SHP77 (cell line): Measurements from ENCODE around the gene SMG9.
"Not testable (repeated sequence)": the region's sequence is repeated elsewhere in the genome, so short reads cannot be mapped to it uniquely, and the experiment has no call there.

ENCODE experiments used
- DNase-seq, 2 experiments: peaks; one replicate each; lab custom pipeline; 2025; lab: John Stamatoyannopoulos, UW

The SMG9 gene

DNA sequence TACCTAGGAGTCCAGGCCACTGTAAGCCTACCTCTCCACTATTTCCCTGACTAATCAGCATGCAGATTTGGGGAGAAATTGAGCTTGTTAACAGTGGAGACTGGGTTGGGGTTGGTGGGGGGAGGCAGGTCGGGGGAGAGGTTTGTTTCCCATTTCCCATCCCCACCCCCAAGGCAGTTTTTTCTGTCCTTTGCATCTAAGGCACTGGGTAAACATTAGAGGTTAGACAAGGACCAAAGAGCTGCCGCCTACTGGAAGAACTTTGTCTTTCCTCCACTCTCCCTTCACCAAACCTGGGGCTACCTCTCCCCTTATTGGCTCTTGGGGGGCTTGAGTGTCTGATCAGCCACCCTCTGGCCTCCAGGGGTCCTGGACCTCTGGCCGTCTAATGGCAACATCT, 25.1 kb upstream of the SMG9 start:
- no peak for DNase-seq

DNA sequence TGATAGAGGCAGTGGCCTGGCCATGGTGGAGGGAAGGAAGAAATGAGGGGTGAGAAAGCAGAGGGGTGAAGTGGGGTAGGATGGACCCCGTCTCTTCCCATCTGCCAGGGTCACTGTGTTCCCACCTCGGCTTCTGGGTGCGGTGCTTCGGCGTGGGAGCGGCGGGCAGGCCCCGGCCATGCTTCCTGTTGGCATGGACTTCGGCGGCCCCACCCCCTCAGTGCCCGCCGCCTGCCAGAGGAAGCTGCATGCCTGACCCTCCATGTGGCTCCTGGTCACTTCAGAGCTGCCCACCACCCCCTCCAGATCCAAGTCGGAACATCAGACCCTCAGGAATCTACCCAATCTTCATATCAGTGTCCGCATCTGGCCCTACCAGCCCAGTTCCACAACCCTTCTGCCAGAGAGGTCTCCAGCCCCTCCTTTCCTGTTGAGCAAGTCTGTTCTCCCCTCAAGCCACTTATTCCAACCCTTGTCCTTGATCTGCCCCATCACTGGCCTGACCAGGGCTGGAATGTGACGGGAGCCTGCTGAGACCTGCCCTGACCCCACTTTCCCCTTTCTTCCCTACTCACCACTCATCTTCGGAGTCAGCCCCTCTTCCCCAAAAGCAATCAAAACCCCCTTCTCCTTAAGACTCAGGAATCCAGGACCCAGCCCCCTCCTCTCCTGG, 24.5 kb upstream of the SMG9 start:
- no peak for DNase-seq

- DNase-seq: peak; percentile 74 to 78
These were observed 23.9 kb upstream of the SMG9 start for GRCh38 chr19:43778651-43779050.

GRCh38 chr19:43777163-43777695, 22.5 kb upstream of the SMG9 start:
- no peak for DNase-seq

DNA sequence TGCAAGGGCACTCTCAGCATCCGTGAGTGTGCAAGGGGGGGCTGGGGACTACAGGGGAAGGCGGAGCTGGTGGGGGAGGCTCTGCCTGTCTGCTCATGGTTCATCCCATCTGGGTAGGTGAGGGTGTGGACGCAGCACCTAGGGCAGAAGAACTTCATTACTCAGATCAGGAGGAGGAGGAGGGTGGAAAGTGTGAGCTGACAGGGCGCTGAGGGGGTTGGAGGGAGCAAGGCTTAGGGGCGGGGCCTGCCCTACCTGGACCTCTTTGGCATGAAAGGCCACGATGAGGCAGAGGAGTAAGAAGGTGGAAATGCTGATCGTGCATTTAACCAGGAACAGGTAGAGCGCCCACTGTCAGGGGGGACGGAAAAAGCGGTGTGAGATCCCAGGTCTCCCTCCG, 21.5 kb upstream of the SMG9 start:
- DNase-seq: no peak

GRCh38 chr19:43775299-43775890, 20.6 kb upstream of the SMG9 start:
- DNase-seq: no peak

DNA sequence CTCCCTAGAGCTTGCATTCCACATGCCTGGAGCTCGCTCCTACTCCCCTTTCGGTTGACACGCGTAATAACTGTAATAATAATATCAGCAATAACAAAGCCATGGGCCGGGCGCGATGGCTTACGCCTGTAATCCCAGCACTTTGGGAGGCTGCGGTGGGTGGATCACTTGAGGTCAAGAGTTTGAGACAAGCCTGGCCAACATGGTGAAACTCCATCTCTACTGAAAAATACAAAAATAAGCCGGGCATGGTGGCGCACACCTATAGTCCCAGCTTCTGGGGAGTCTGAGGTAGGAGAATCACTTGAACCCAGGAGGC, 20.1 kb upstream of the SMG9 start:
- not testable (repeated sequence) for DNase-seq

DNA sequence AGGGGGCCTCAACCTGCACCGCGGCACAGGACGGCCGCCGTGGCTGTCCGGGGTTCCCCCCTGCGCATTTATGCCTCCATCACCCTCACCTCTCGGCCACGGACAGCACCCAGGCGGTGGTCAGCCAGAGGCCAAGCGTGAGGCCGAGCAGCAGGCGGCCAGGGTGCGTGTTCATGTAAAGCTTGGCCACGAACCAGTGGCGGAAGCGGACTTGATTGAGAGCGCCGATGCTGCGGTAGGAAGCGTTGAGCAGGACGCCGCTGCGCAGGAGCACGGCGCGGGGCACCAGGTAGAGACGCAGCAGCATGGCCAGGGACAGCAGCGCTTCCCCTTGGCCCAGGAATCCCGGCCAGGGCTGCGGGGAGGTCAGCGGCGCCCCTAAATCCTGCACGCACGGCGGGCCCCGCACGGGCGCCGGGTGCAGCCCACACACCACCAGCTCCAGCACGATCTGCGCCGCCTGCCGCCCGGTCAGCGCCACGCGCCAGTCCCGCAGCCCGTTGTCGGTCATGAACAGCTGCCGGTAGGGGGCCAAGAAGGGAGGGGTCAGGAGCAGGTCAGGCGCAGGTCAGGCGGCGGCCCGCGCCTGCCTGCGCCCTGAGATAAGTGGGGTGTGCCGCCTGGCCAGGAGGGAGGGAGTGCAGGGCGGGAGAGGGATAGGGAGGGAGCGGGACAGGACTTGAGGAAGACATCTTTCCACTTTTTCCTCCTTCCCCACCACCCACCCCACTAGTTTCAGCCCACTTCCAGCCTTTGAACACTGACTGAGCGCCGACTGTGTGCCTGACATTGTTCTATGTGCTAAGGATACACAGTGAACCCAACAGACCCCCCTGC, 19.6 kb upstream of the SMG9 start:
- DNase-seq: no peak

- no peak for DNase-seq
These were observed 19.0 kb upstream of the SMG9 start for GRCh38 chr19:43773725-43774102.

DNA sequence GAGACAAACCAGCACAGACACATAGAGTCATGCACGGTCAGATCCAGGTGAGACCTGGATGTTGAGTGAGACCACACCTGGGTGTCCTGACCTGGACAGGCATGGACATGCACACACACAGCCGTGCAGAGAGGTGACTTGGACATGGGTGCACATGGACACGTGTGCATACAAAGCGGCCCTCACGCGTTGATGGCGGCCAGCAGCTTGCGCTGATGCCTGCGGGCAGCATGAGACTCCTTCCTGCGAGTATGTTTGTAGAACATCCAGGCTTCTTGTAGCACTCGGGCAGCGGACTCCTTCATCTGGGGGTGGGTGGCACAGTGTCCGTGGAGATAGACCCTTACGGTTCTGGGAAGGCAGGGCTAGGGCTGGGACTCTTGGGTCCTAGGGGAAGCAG, 14.5 kb upstream of the SMG9 start:
- DNase-seq: no peak

DNA sequence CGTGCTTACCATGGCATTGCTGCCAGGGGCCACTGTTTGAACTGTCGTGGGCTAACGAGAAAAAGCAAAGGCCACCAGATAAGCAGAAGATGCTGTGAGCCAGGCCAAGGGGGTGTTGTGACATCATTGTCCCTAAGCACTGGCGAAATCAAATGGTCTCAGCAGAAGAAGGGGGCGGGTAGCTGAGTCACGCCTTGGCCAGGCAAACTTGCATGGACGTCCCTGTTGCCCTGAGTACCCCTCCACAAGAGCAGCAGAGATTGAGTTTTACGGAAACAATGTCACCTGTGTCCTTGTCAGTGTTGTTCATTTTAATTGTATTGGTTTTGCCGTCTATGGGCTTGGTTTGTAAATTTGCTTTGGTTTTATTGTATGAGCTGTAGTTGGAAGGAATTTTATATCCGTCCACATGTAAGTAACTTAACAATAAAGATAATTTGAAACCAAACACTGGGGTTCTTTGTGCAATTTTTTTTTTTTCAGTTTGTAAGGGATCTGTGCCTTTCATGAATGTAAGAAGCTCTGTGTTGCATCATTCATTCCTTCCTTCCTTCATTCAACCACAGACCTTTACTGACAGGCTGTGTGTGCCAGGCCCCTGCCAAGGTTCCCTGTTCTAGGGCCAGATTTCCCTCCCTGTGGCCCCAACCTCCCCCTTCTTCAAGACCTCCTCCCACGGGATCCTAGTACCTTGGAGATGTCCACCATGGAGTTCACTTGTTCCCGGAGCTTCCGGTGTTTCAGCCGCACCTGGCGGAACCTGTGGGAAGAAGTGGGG, 13.7 kb upstream of the SMG9 start:
- DNase-seq: no peak

DNA sequence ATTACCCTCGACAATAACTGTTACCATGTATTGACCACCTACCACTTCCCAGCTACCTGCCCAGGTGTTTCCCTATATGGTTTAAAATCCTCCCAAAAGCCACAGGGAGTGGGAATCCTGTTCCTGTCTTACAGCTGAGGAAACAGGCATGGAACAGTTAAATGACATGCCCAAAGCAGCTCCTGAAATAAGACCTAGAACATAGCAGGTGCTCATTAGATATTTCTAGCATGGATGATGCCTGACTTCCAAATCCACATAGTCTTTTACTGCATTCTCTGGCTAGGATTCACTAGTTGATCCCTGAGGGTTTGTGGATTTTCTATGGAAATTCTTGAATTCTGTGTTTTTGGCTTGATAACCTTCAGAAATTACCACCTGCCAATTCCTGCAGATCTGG, 13.1 kb upstream of the SMG9 start:
- DNase-seq: no peak

GRCh38 chr19:43767316-43767715, 12.6 kb upstream of the SMG9 start:
- no peak for DNase-seq

GRCh38 chr19:43766755-43767043, 11.9 kb upstream of the SMG9 start:
- DNase-seq: no peak

DNA sequence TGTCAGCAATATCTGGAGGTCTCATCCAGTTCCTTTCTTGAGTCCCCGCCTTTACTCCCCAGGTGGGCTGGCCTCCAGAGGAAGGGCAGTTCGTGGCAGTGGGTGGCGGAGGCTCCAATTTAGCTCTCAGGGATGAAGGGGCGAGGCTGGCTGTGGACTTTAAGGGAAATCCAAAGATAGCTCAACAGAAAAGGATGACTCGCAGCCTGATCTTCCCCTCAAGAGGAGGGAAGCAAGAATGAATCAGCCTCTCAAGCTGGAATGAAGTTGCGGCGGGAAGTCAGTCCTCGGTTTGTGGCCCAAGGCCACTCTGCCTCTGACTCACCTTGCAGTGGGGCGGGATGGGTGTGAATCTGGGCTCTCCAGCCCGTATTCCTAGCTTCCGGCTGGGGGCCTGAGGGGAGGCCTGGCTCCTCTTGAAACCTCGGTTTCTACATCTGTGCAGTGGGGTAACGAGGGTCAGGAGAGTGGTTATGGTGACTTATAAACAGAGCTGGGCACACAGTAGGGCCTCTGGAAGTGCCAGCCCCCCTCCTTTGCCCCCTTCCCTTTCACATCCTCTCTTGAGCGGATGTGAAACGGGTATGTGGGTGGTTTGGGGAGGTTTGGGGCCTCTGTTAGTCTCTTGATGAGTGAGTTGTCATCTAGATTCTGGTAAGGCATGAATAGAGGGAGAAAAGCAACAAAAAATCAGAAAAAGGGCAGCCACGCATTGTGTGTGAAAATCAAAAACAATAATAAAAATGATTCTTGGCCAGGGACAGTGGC, 10.5 kb upstream of the SMG9 start:
- no peak for DNase-seq

DNA sequence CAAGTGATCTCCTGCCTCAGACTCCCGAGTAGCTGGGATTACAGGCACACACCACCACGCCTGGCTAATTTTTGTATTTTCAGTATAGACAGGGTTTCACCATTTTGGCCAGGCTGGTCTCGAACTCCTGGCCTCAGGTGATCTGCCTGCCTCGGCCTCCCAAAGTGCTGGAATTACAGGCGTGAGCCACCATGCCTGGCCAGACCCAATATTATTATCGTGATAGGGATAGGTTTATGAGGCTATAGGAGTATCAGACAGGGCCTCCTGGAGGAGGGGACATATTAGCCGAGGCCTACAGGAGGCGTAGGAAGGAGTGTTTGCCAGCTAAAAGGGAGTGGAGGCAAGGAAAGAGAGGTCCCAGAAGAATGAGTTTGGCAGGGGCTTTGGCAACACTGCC, 9.9 kb upstream of the SMG9 start:
- not testable (repeated sequence) for DNase-seq

DNA sequence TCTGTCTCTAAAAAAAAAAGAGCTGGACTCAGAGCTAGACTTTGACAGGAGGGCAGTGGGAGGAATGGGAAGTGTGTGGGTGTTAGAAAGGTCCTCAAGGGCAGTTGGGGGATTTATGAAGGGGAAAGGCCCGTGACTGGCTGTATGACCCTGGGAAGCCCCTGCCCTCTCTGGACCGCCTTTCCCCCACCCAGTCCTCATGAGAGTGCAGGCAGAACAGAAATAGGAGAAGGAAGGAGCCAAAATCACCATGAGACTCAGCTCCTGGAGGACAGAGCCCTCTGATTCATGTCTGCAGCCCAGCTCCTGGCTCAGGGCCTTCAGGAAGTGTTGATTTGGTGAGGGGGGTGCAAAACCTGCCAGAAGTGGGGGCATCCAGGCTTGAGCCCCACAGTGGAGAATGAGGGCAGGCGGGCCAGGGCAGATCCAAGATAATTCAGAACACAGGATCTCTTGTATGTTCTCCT, 8.7 kb upstream of the SMG9 start:
- no peak for DNase-seq

DNA sequence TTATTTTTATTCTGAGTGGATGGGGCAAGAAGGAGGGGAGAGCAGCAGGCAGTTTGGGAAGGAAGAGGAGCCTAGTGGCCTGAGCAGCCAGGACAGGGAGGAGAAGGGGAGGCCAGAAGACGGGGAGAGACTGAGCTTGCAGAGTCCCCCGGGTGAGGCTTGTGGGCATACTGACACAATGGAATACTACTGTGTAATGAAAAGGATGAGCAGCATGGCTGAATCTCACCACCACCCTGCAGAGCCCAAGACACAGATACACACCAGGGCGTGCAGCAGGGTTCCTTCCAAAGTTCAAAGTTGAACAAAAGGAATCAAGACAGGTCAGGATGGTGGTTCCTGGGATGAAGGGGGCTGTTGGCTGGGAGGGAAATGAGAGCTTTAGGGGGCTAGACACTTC, 8.1 kb upstream of the SMG9 start:
- DNase-seq: no peak

- no peak for DNase-seq
These were observed 6.2 kb upstream of the SMG9 start for GRCh38 chr19:43760941-43761340.

DNA sequence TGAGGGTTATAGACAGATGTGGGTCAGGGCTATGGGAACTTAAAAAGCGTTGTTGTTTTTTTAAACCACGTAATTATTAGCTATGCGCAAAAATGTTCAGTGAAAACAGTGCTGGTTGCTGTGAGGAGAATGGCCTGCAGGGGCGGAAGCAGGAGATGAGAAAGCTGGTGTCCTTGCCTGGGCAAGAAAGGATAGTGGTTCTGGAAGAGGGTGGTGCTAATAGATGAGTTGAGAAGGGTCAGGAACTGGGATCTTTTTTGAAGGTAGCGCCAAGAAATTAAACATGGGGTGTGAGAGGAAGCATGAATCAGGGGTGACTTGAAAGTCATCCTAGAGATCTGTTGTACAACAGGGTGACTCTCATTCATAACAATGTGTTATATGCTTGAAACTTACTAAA, 4.8 kb upstream of the SMG9 start:
- peak in 1 of 2 experiments; percentile 22 for DNase-seq

GRCh38 chr19:43755256-43755801, 567 bp upstream of the SMG9 start:
- peak; percentile 64 to 67 for DNase-seq

DNA sequence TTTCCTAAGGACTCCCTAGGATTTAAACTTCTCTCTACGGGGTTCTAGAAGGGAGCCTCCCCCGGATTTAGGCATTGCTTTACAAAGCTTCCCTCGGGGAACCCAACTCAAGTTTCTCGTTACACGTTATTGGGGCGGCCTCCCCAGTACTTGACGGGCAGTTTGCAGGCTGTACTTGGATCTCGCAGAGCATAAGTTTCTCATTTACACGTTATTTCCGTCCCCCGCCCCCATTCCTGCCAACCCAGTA, 584 bp downstream of the SMG9 start:
- no peak for DNase-seq
